Osteocyte (in vitro differentiated cells): ENCODE measurements around the gene BCKDHA. TPM values are rescaled to one million over a fixed set of nuclear protein-coding genes. Genes with fewer than 3 reads are reported as not detected.

Source experiments
- DNase-seq: peaks from one replicate; pipeline ENCODE4 v3.0.0; 2021; ENCODE audit warnings: mixed read lengths; ENCODE audit not compliant: unreplicated experiment; ENCODE audit errors: extremely low spot score
- H3K27ac Mint-ChIP-seq: one replicate; pipeline ENCODE4 v1.8.0; 2021; ENCODE audit warnings: mild to moderate bottlenecking, mixed read lengths; ENCODE audit not compliant: unreplicated experiment
- H3K27me3 Mint-ChIP-seq: one replicate; pipeline ENCODE4 v1.8.0; 2021; ENCODE audit warnings: mixed read lengths; ENCODE audit not compliant: unreplicated experiment
- H3K36me3 Mint-ChIP-seq: one replicate; pipeline ENCODE4 v1.8.0; 2021; ENCODE audit warnings: mixed read lengths; ENCODE audit not compliant: unreplicated experiment
- H3K4me1 Mint-ChIP-seq: one replicate; pipeline ENCODE4 v1.8.0; 2021; ENCODE audit warnings: mixed read lengths; ENCODE audit not compliant: unreplicated experiment
- H3K4me3 Mint-ChIP-seq: one replicate; pipeline ENCODE4 v1.8.0; 2021; ENCODE audit warnings: mild to moderate bottlenecking, moderate library complexity, mixed read lengths; ENCODE audit not compliant: unreplicated experiment
- H3K9me3 Mint-ChIP-seq: one replicate; pipeline ENCODE4 v1.8.0; 2021; ENCODE audit warnings: mixed read lengths; ENCODE audit not compliant: unreplicated experiment
- total RNA-seq: library from RNA; stranded (reverse); gene quantifications from 2 replicates; pipeline ENCODE4 v1.2.1, GENCODE V29; 2021
- TF ChIP-seq, protein P1 (sequence below): fragments of 200-600 bp; sonication (generic); IDR thresholded peaks from 2 replicates; pipeline ENCODE4 v1.5.0; 2021; ENCODE audit warnings: antibody characterized with exemption, mild to moderate bottlenecking, moderate library complexity

BCKDHA gene
- total RNA-seq, 1 donor from 2014 or later, result 19.8 TPM

DNA sequence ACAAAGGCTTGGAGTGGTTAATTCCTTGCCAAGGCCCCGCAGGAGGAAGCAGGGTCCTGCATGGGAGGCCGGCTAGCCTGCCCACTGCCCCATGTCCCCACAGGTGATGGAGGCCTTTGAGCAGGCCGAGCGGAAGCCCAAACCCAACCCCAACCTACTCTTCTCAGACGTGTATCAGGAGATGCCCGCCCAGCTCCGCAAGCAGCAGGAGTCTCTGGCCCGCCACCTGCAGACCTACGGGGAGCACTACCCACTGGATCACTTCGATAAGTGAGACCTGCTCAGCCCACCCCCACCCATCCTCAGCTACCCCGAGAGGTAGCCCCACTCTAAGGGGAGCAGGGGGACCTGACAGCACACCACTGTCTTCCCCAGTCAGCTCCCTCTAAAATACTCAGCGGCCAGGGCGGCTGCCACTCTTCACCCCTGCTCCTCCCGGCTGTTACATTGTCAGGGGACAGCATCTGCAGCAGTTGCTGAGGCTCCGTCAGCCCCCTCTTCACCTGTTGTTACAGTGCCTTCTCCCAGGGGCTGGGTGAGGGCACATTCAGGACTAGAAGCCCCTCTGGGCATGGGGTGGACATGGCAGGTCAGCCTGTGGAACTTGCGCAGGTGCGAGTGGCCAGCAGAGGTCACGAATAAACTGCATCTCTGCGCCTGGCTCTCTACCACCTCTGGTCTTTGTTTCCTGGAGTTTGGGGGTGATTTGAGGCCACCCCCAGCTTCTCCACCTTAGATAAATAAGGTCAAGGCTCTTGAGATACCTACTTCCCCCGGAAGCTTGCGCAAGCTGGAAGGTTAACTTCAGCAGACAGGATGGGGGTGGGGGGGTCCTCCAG, 26.9 kb downstream of the BCKDHA start:
- Mint-ChIP-seq H3K27ac (no peak overlapping the region), H3K4me3 (no peak overlapping the region), H3K9me3 (no peaks in the 10 kb centered on the region), H3K4me1 (peaks cover 13% of the 10 kb centered on the region), H3K27me3 (no peaks in the 10 kb centered on the region), H3K36me3 (peaks cover 11% of the 10 kb centered on the region)
- TF ChIP-seq, protein P1, sequence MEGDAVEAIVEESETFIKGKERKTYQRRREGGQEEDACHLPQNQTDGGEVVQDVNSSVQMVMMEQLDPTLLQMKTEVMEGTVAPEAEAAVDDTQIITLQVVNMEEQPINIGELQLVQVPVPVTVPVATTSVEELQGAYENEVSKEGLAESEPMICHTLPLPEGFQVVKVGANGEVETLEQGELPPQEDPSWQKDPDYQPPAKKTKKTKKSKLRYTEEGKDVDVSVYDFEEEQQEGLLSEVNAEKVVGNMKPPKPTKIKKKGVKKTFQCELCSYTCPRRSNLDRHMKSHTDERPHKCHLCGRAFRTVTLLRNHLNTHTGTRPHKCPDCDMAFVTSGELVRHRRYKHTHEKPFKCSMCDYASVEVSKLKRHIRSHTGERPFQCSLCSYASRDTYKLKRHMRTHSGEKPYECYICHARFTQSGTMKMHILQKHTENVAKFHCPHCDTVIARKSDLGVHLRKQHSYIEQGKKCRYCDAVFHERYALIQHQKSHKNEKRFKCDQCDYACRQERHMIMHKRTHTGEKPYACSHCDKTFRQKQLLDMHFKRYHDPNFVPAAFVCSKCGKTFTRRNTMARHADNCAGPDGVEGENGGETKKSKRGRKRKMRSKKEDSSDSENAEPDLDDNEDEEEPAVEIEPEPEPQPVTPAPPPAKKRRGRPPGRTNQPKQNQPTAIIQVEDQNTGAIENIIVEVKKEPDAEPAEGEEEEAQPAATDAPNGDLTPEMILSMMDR, result no peak
- DNase-seq, result no peak

DNA sequence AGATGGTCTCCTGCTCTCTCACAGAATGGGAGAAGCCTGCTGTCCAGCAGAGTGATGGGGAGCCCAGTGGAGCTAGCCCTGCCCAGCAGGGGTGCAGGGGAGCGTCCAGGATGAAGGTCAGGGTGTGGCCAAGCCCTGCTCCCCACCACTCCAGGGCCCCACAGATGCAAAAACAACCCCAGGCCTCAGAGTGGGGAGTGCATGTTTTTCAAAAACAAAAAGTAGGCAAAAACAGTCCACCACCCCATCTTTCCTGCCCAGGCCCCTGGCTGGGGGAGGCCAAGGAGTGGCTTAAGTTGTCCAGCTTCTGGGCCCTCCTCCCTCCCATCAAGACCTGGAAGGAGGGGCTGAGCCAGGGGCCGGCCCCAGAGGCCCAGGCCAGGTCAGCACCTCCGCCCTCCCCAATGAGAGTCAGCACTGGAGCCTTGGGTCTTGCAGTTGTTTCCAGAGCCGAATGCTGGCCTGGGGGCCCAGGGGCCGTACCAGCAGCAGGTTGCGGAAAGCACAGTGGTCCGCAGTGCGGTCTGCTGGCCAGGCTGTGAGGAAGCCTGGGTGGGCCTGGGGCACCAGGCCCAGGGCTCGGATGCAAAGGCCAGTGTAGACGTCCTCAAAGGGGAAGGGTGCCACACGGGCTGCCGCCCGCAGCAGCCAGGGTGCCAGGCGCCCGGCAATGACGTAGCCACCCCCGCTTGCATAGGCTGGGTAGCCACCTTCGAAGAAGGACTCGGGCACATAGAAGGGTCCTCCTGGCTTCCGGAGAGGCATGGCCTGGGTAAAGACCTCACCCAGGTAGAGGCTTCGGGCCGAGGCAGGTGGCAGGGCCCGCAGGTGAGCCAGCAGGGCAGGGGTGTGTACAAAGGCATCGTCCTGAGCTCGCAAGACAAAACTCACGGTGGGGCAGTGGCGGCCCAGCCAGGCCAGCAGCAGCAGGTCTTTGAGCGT, 27.8 kb downstream of the BCKDHA start:
- H3K9me3 Mint-ChIP-seq, result no peaks in the 10 kb centered on the region
- H3K36me3 Mint-ChIP-seq, result peaks cover 11% of the 10 kb centered on the region
- H3K27ac Mint-ChIP-seq, result no peak overlapping the region
- no peak overlapping the region for H3K4me3 Mint-ChIP-seq
- TF ChIP-seq, protein P1, result no peak
- peaks cover 13% of the 10 kb centered on the region for H3K4me1 Mint-ChIP-seq
- DNase-seq, result no peak
- no peaks in the 10 kb centered on the region for H3K27me3 Mint-ChIP-seq

DNA sequence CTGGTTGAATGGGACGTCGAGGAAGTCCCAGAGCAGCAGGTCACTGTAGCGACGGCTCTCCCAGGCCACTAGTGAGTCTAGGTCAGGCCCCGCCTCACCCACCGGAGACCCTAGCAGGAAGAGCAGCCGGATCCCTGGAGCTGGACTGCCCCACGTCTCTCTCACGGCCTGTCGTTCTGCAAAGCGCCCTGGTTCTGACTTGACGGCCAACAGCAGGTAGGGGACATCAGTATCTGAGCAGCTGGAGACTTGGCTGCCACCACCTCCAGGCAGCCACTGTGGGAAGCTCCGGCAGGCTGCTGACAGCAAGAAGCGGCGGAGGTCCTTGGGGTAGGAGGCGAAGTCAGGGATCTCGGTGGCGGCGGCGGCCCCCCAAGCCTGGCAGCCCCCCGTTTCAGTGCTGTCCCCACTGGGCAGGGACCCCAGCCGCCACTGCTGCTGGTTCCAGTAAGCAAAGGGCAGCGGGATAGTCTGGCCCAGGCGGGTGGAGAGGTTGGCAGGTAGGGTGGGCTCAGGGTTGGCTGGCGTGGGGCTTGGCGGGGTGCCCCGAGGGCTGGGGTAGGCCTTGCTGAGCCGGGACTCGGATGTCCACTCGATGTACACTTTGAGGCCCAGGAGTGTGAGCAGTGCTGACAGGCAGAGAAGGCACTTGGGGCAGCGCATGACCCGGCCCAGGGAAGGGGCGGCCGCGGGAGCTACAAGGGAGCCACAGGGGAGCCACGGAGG, 28.7 kb downstream of the BCKDHA start:
- H3K4me1 Mint-ChIP-seq, result peaks cover 13% of the 10 kb centered on the region
- no peak for DNase-seq
- H3K27me3 Mint-ChIP-seq, result no peaks in the 10 kb centered on the region
- no peaks in the 10 kb centered on the region for H3K9me3 Mint-ChIP-seq
- H3K27ac Mint-ChIP-seq, result no peak overlapping the region
- peaks cover 11% of the 10 kb centered on the region for H3K36me3 Mint-ChIP-seq
- TF ChIP-seq, protein P1, result no peak
- no peak overlapping the region for H3K4me3 Mint-ChIP-seq

DNA sequence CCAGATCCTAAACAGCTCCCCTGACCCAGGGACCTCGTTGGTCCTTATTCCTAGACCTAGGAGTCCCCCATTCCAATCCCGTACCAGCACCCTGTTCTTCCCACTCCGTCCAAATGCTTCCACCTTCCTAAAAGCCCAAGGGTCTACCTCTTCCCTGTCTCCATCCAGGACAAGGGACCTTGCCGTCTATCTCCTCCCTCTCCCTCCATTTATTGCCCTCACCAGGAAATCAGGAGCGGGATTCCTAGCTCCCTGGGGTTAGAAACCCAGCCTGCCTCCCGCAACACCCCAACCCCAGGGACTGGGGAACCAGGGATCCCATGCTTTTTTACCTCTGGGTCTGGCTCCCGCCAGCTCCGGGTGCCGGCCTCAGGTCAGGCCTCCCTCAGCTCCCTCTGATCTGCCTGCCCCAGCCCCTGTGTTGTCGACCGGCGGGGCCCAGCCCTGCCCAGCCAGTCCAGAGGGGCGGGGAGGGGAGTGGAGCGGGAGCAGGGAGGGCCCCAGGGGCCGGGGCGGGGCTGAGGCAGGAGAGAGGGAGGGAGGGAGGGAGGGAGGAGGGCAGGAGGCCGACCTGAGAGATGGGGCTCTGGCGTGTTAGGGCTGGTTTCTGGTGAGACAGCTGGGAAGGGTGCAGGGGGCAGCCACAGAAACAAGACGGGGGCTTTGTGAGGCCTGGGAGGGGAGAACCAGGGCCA, 29.5 kb downstream of the BCKDHA start, which contains the start of gene B3GNT8:
Gene B3GNT8 (minus strand): TSS at position 423 of the 695 bp plus-strand sequence. CDS start 596 bp downstream, outside the sequence.
- H3K4me1 Mint-ChIP-seq, result peaks cover 13% of the 10 kb centered on the region
- peak within 1 kb of the TSS; percentile 53 for H3K4me3 Mint-ChIP-seq
- TF ChIP-seq, protein P1, result no peak
- H3K27me3 Mint-ChIP-seq, result no peaks in the 10 kb centered on the region
- no peak for DNase-seq
- peak within 1 kb of the TSS; percentile 78 for H3K27ac Mint-ChIP-seq
- H3K36me3 Mint-ChIP-seq, result peaks cover 7% of the 10 kb centered on the region
- H3K9me3 Mint-ChIP-seq, result no peaks in the 10 kb centered on the region
